Right atrium auricular region (tissue), 2 donors: ENCODE measurements around the gene PPME1. TPM values are rescaled to one million over a fixed set of nuclear protein-coding genes. Genes with fewer than 3 reads are reported as not detected.
A peak's percentile ranks its signal among the peaks of the same experiment; 100 is the strongest.

Experiments
- DNase-seq: peaks from one replicate; pipeline ENCODE4 v3.0.0-alpha.2; 2019; ENCODE audit warnings: low spot score
- H3K27ac ChIP-seq, 2 donors: fragments of 200-600 bp; sonication (generic); 1 replicate in 1 of 2; 2 replicates in 1 of 2; pipeline ENCODE4 v1.5.1; 2016 to 2019
- H3K27me3 ChIP-seq, 2 donors: fragments of 200-600 bp; sonication (generic); one replicate each; pipeline versions ENCODE4 v1.5.1 to v1.6.0; 2017 to 2019
- H3K36me3 ChIP-seq: fragments of 200-600 bp; sonication (generic); one replicate; pipeline ENCODE4 v1.5.1; 2016
- H3K4me1 ChIP-seq, 2 donors: fragments of 200-600 bp; sonication (generic); one replicate each; pipeline versions ENCODE4 v1.5.1 to v1.6.0; 2017 to 2019
- H3K4me3 ChIP-seq, 2 donors: fragments of 200-600 bp; sonication (generic); 1 replicate in 1 of 2; 2 replicates in 1 of 2; pipeline ENCODE4 v1.5.1; 2017 to 2019; ENCODE audit warnings: mild to moderate bottlenecking in 1 of 2, moderate library complexity in 1 of 2
- H3K9me3 ChIP-seq, 2 donors: fragments of 200-600 bp; sonication (generic); one replicate each; pipeline ENCODE4 v1.5.1; 2019
- total RNA-seq, 2 donors: library from RNA; depleted of rRNA; stranded (reverse); fragments of >200 nt; gene quantifications; one replicate each; pipeline ENCODE4 v1.1.0, GENCODE V29; 2016
- TF ChIP-seq, protein P1 (sequence below), 2 donors: fragments of 200-600 bp; sonication (generic); IDR thresholded peaks; one replicate each; pipeline ENCODE4 v1.5.1; 2019; ENCODE audit warnings: antibody characterized with exemption in 2 of 2

The PPME1 gene
- total RNA-seq, 2 donors from 2014 or later, result 30.1 to 35.0 TPM

DNA sequence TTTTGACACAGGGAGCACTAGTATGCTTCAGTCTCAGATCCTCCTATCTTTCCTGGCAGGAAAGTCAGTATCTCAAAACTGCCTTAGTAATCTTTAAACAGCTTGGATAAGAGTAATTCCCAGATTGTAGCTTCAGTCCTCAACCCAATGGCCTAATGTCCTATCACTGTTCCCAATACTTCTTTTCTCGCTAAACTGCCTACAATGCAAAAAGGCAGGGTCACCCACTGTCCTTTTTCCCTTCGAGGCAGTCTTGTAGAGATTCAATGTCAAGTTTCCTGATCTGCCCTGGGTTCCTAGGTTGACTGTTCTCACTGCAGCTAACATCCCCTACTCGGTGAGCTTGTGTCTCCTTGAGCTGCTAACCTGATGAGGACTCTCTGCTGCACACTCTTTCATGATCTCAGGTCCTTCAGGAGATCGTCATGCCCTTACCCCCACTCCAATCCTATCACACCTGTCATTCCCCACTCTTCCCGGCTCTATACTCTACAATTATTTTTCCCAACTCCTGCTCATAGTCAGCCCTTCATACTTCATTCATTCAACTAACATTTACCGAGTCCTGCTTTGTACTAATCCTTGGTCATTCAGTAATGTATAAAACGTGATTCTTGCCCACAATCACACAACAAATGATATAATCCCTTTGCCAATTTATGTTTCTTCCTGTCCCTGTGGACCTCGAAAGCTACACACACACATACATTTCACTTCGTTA is 1.2 kb upstream of the PPME1 start:
- TF ChIP-seq, protein P1, sequence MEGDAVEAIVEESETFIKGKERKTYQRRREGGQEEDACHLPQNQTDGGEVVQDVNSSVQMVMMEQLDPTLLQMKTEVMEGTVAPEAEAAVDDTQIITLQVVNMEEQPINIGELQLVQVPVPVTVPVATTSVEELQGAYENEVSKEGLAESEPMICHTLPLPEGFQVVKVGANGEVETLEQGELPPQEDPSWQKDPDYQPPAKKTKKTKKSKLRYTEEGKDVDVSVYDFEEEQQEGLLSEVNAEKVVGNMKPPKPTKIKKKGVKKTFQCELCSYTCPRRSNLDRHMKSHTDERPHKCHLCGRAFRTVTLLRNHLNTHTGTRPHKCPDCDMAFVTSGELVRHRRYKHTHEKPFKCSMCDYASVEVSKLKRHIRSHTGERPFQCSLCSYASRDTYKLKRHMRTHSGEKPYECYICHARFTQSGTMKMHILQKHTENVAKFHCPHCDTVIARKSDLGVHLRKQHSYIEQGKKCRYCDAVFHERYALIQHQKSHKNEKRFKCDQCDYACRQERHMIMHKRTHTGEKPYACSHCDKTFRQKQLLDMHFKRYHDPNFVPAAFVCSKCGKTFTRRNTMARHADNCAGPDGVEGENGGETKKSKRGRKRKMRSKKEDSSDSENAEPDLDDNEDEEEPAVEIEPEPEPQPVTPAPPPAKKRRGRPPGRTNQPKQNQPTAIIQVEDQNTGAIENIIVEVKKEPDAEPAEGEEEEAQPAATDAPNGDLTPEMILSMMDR (IDR thresholded peaks at IDR 0.05), result no peak
- Histone ChIP-seq H3K27ac (peak overlapping the region; percentile 90 to 92), H3K4me1 (peaks cover 0 to 29% of the 10 kb centered on the region in 2 donors), H3K36me3 (peaks cover 15% of the 10 kb centered on the region), H3K9me3 (no peaks in the 10 kb centered on the region), H3K4me3 (peak overlapping the region; percentile 78 to 79), H3K27me3 (no peaks in the 10 kb centered on the region)
- DNase-seq, result no peak

DNA sequence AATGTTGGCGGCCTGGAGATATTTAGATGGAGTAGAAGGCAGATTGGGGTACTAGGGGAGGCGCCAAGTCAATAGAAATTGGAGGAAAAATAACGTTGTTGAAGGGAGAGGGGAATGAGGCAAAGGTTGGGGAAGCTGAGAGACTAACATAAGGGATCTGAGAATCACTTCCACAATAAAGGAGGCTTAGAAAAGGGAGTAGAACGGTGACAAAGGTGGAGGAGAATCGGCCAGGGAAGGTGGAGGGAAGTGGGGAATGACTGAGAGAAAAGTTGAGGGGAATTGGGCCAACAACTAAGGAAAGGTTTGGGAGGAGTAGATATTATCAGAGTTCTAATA is 510 bp downstream of the PPME1 start:
- Histone ChIP-seq H3K27ac (peak overlapping the region; percentile 90 to 92), H3K36me3 (peaks cover 11% of the 10 kb centered on the region), H3K4me3 (peak overlapping the region; percentile 78 to 79), H3K4me1 (peaks cover 0 to 29% of the 10 kb centered on the region in 2 donors), H3K27me3 (no peaks in the 10 kb centered on the region), H3K9me3 (no peaks in the 10 kb centered on the region)
- DNase-seq, result no peak
- TF ChIP-seq, protein P1 (IDR thresholded peaks at IDR 0.05), result no peak

DNA sequence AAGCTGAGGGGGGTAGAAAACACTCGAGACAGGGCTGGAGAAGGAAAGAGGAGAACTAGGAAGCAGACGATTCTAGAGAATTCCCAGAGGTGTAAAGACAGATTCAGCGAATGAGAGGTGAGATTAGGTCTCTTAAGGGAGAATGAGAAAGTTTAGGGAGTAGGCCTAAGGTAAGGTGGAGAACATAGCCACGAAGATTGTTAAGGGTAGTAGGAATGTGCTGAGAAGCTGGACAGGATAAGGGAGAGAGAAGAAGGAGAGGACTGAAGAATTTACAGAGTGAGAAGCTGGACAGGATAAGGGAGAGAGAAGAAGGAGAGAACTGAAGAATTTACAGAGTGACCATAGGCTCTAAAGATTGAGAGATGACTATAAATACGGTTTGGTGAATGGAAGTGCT is 908 bp downstream of the PPME1 start:
- Histone ChIP-seq H3K36me3 (peaks cover 7% of the 10 kb centered on the region), H3K27ac (peak overlapping the region; percentile 90 to 92), H3K4me1 (peaks cover 0 to 29% of the 10 kb centered on the region in 2 donors), H3K4me3 (peak overlapping the region; percentile 78 to 79), H3K27me3 (no peaks in the 10 kb centered on the region), H3K9me3 (no peaks in the 10 kb centered on the region)
- TF ChIP-seq, protein P1 (IDR thresholded peaks at IDR 0.05), result no peak
- no peak for DNase-seq

DNA sequence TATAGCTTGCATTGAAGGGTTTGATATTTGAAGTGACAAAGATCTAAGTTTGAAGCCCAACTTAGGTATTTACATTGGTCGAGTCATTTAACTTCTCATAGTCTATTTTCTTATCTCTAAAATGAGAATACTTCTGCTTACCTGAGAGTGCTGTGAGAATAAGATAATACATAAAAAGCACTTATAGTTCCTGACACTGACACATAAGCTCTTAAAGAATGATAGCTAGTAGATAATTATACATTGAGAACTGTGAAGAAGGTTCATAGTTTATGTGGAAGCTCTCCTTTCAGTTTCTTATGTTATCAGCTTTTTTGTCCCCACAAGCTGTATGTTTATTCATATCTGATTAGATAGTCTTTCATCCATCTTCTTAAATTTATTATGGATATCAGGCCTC is 4.8 kb downstream of the PPME1 start:
- DNase-seq, result no peak
- no peaks in the 10 kb centered on the region for H3K27me3 ChIP-seq
- H3K36me3 ChIP-seq, result no peaks in the 10 kb centered on the region
- peaks cover 0 to 14% of the 10 kb centered on the region in 2 donors for H3K4me1 ChIP-seq
- no peak overlapping the region for H3K4me3 ChIP-seq
- TF ChIP-seq, protein P1 (IDR thresholded peaks at IDR 0.05), result no peak
- no peak overlapping the region for H3K27ac ChIP-seq
- no peaks in the 10 kb centered on the region for H3K9me3 ChIP-seq

DNA sequence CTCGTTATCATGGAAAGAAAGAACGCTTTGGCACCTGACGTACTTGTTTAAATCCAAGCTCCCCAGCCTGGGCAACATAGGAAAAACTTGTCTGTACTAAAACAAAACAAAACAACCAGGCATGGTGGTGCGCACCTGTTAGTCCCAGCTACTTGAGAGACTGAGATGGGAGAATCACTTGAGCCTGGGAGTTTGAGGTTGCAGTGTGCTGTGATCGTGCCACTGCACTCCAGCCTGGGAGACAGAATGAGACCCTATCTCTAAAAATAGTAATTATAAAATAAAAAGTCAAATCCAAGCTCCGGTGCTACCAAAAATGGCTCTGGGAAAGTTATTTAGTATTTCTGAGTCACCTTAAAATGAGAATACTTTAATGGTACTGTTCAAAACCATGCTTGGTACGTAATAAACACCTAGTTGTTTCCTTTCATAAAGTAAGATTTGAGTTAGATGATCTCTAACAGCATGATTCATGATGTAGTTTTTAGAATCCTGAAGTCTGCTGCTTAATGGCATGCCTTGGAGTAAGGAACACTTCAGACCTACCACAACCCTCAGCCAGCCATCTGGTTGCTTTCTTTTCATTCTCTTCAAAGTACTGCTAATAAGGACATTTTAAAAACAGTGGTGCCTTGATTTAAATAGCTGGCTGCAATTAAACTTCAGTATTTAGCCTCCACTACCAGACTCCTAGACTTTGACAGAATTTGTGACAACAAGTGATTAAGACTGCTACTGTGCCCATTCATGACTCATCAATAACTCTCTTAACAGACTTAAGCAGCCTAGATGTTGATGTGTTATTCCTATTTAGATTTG is 8.4 kb downstream of the PPME1 start:
- H3K27ac ChIP-seq, result no peak overlapping the region

More for the DNA sequence above, 8.4 kb downstream of the PPME1 start:
- Histone ChIP-seq H3K4me3 (no peak overlapping the region), H3K9me3 (no peaks in the 10 kb centered on the region), H3K27me3 (no peaks in the 10 kb centered on the region), H3K36me3 (no peaks in the 10 kb centered on the region), H3K4me1 (no peaks in the 10 kb centered on the region)
- TF ChIP-seq, protein P1 (IDR thresholded peaks at IDR 0.05), result no peak
- DNase-seq, result no peak
